IMR-90 (cell line): Measurements from ENCODE around the gene TBC1D8. TPM values are rescaled to one million over a fixed set of nuclear protein-coding genes. Genes with fewer than 3 reads are reported as not detected.

Experiments
- ATAC-seq: fragments of 200-7000 bp; cut with Tn5 transposase; 2 replicates; pipeline ENCODE4 v1.9.1; 2020; ENCODE audit warnings: low read depth, mild to moderate bottlenecking, moderate library complexity
- BruUV-seq: library from RNA; stranded (reverse); fragments of 400-500 nt; replicated peaks from 2 replicates; lab custom pipeline; 2021; lab: Mats Ljungman, UMichigan
- CTCF ChIA-PET: fragments of 300-600 bp; formaldehyde crosslinking; extraction: SDS; loops from one replicate; lab custom pipeline; 2021; ENCODE audit warnings: antibody characterized with exemption; lab: Yijun Ruan, JAX
- POLR2A ChIA-PET: fragments of 300-600 bp; sonication (Branson Sonifier 250); formaldehyde crosslinking; loops from one replicate; lab custom pipeline; 2022; ENCODE audit warnings: antibody characterized with exemption; ENCODE audit not compliant: unreplicated experiment; lab: Charles Lee
- DNase-seq: peaks from one replicate; pipeline ENCODE4 v3.0.0; 2013
- H2AFZ ChIP-seq: replicated peaks from 2 replicates; pipeline ENCODE3; 2013; ENCODE audit warnings: low read length, mild to moderate bottlenecking; ENCODE audit not compliant: poor library complexity
- H2AK5ac ChIP-seq: 2 replicates; pipeline ENCODE4 v1.6.1; 2013; ENCODE audit warnings: low read depth, low read length, inconsistent platforms
- H2AK9ac ChIP-seq: replicated peaks from 2 replicates; pipeline ENCODE3; 2013; ENCODE audit warnings: mild to moderate bottlenecking, low read depth, low read length, moderate library complexity; ENCODE audit not compliant: poor library complexity
- H2BK120ac ChIP-seq: 2 replicates; pipeline ENCODE4 v1.6.1; 2013; ENCODE audit warnings: low read depth, low read length, inconsistent platforms
- H2BK15ac ChIP-seq: 3 replicates; pipeline ENCODE4 v1.6.1; 2013; ENCODE audit warnings: low read depth, low read length, inconsistent platforms
- H2BK20ac ChIP-seq: 2 replicates; pipeline ENCODE4 v1.6.1; 2013; ENCODE audit warnings: low read depth, mild to moderate bottlenecking, inconsistent platforms, low read length, moderate library complexity
- H2BK5ac ChIP-seq: 2 replicates; pipeline ENCODE4 v1.6.1; 2013; ENCODE audit warnings: mild to moderate bottlenecking, low read depth, low read length, inconsistent platforms; ENCODE audit not compliant: poor library complexity, severe bottlenecking
- H3K14ac ChIP-seq: replicated peaks from 2 replicates; pipeline ENCODE4 v1.6.1; 2013; ENCODE audit warnings: low read depth, low read length, inconsistent platforms
- H3K18ac ChIP-seq: 2 replicates; pipeline ENCODE4 v1.6.1; 2013; ENCODE audit warnings: low read depth, low read length, control low read depth
- H3K23ac ChIP-seq: 2 replicates; pipeline ENCODE4 v1.6.1; 2013; ENCODE audit warnings: low read depth, low read length, inconsistent platforms
- H3K27ac ChIP-seq: 2 replicates; pipeline ENCODE4 v1.5.1; 2013; ENCODE audit warnings: mild to moderate bottlenecking, control low read depth, low read length; ENCODE audit not compliant: insufficient read depth
- H3K27me3 ChIP-seq: 2 replicates; pipeline ENCODE4 v1.6.1; 2013; ENCODE audit warnings: low read length; ENCODE audit not compliant: control insufficient read depth, insufficient read depth
- H3K36me3 ChIP-seq: 2 replicates; pipeline ENCODE4 v1.6.1; 2013; ENCODE audit warnings: low read length, mixed read lengths; ENCODE audit not compliant: control insufficient read depth, insufficient read depth
- H3K4ac ChIP-seq: 2 replicates; pipeline ENCODE4 v1.6.1; 2013; ENCODE audit warnings: low read depth, low read length, inconsistent platforms
- H3K4me1 ChIP-seq: 2 replicates; pipeline ENCODE4 v1.6.1; 2013; ENCODE audit warnings: low read length, mixed read lengths; ENCODE audit not compliant: control insufficient read depth, insufficient read depth
- H3K4me2 ChIP-seq: 2 replicates; pipeline ENCODE4 v1.6.1; 2013; ENCODE audit warnings: low read depth, mild to moderate bottlenecking, control low read depth, low read length, moderate library complexity
- H3K4me3 ChIP-seq: 2 replicates; pipeline ENCODE4 v1.5.1; 2013; ENCODE audit warnings: low read depth, mild to moderate bottlenecking, control low read depth, low read length, moderate library complexity; ENCODE audit not compliant: insufficient read depth
- H3K56ac ChIP-seq: 2 replicates; pipeline ENCODE4 v1.6.1; 2013; ENCODE audit warnings: low read length, inconsistent platforms; ENCODE audit not compliant: insufficient read depth; ENCODE audit errors: extremely low read depth
- H3K79me1 ChIP-seq, 2 experiments: 2 replicates each; pipeline ENCODE4 v1.6.1; 2013; ENCODE audit warnings: low read length in 2 of 2, inconsistent platforms in 1 of 2, low read depth in 1 of 2
- H3K9ac ChIP-seq: 2 replicates; pipeline ENCODE4 v1.6.1; 2013; ENCODE audit warnings: low read depth, low read length, control low read depth
- H3K9me1 ChIP-seq: 2 replicates; pipeline ENCODE4 v1.6.1; 2013; ENCODE audit warnings: low read length, inconsistent platforms; ENCODE audit not compliant: insufficient read depth
- H3K9me3 ChIP-seq: 2 replicates; pipeline ENCODE4 v1.6.1; 2013; ENCODE audit warnings: low read length; ENCODE audit not compliant: control insufficient read depth, insufficient read depth
- H4K20me1 ChIP-seq: 2 replicates; pipeline ENCODE4 v1.6.1; 2013; ENCODE audit warnings: low read length, inconsistent platforms; ENCODE audit not compliant: insufficient read depth
- H4K5ac ChIP-seq: 2 replicates; pipeline ENCODE4 v1.6.1; 2013; ENCODE audit warnings: mild to moderate bottlenecking, low read depth, low read length, control low read depth
- H4K8ac ChIP-seq, 2 experiments: 2 replicates each; pipeline ENCODE4 v1.6.1; 2013; ENCODE audit warnings: low read depth in 2 of 2, low read length in 2 of 2, control low read depth in 1 of 2, inconsistent platforms in 1 of 2
- H4K91ac ChIP-seq: 2 replicates; pipeline ENCODE4 v1.6.1; 2013; ENCODE audit warnings: low read depth, low read length, inconsistent platforms; ENCODE audit not compliant: insufficient read depth
- CEBPB ChIP-seq: IDR thresholded peaks from 2 replicates; pipeline ENCODE4 v1.6.1; 2012; ENCODE audit warnings: low read depth, low read length, improper control_type of control experiment
- CHD1 ChIP-seq: IDR thresholded peaks from 2 replicates; pipeline ENCODE4 v1.6.1; 2012; ENCODE audit warnings: low read depth, low read length, improper control_type of control experiment
- MAFK ChIP-seq: IDR thresholded peaks from 2 replicates; pipeline ENCODE4 v1.6.1; 2012; ENCODE audit warnings: low read depth, low read length, improper control_type of control experiment
- MAZ ChIP-seq: IDR thresholded peaks from 2 replicates; pipeline ENCODE4 v1.6.1; 2012; ENCODE audit warnings: low read depth, mild to moderate bottlenecking, low read length, improper control_type of control experiment, moderate library complexity, borderline replicate concordance
- MXI1 ChIP-seq: IDR thresholded peaks from 2 replicates; pipeline ENCODE4 v1.6.1; 2012; ENCODE audit warnings: low read depth, mild to moderate bottlenecking, low read length, moderate library complexity, borderline replicate concordance
- NFE2L2 ChIP-seq: fragments of 150-350 bp; IDR thresholded peaks from 2 replicates; pipeline ENCODE4 v1.6.1; 2016; ENCODE audit warnings: low read depth, mild to moderate bottlenecking, low read length
- RCOR1 ChIP-seq: IDR thresholded peaks from 2 replicates; pipeline ENCODE4 v1.6.1; 2012; ENCODE audit warnings: mild to moderate bottlenecking, low read length, improper control_type of control experiment; ENCODE audit not compliant: insufficient replicate concordance
- RFX5 ChIP-seq: IDR thresholded peaks from 2 replicates; pipeline ENCODE4 v1.8.0; 2012; ENCODE audit warnings: low read depth, mild to moderate bottlenecking, low read length, moderate library complexity
- whole genome bisulfite sequencing, 2 experiments: methylation state at CpG; one replicate each; pipeline versions ENCODE4 v1.1.5 to v1.1.7; 2013; ENCODE audit warnings: missing lambda C conversion rate in 2 of 2; ENCODE audit not compliant: insufficient read length in 1 of 2; ENCODE audit errors: extremely low coverage in 2 of 2; 5-methylcytosine and 5-hydroxymethylcytosine counted together
- dilution Hi-C: fragments of 300-500 bp; cut with HindIII; formaldehyde crosslinking; loops from one replicate; pipeline ENCODE4 v1.14.3; 2018; ENCODE audit warnings: low sequenced_read_pairs; ENCODE audit not compliant: unreplicated experiment
- in situ Hi-C: fragments of 300-500 bp; cut with MboI; formaldehyde crosslinking; loops from 3 replicates; pipeline ENCODE4 v1.14.3; 2019; ENCODE audit warnings: low sequenced_read_pairs, inconsistent platforms, mixed read lengths
- intact Hi-C: fragments of 100-400 bp; cut with micrococcal nuclease; formaldehyde crosslinking; loops from 2 replicates; pipeline ENCODE4 v1.10.0; 2022
- polyA plus RNA-seq, 3 experiments: library from polyadenylated mRNA; depleted of rRNA; stranded (reverse); fragments of >200 nt; gene quantifications; 2 replicates each; pipeline ENCODE4 v1.2.3, GENCODE V29; 2012; ENCODE audit warnings: low replicate concordance in 1 of 3
- total RNA-seq: library from RNA; depleted of rRNA; stranded (reverse); fragments of >200 nt; gene quantifications from 2 replicates; pipeline ENCODE4 v1.2.3, GENCODE V29; 2012
- TF ChIP-seq, protein P1 (sequence below): fragments of 150-350 bp; IDR thresholded peaks from 2 replicates; pipeline ENCODE4 v1.6.1; 2016; ENCODE audit warnings: low read depth, mild to moderate bottlenecking, low read length, moderate library complexity, borderline replicate concordance
- TF ChIP-seq, protein P2 (sequence below): conservative IDR thresholded peaks from 2 replicates; pipeline ENCODE4 v1.5.1; 2012; ENCODE audit warnings: mild to moderate bottlenecking, low read depth, low read length, improper control_type of control experiment

The TBC1D8 gene
- total and polyA plus RNA-seq, 2 of the 4 experiments (the other 2 are of a cell fraction) = 1.3 to 1.5 TPM

DNA sequence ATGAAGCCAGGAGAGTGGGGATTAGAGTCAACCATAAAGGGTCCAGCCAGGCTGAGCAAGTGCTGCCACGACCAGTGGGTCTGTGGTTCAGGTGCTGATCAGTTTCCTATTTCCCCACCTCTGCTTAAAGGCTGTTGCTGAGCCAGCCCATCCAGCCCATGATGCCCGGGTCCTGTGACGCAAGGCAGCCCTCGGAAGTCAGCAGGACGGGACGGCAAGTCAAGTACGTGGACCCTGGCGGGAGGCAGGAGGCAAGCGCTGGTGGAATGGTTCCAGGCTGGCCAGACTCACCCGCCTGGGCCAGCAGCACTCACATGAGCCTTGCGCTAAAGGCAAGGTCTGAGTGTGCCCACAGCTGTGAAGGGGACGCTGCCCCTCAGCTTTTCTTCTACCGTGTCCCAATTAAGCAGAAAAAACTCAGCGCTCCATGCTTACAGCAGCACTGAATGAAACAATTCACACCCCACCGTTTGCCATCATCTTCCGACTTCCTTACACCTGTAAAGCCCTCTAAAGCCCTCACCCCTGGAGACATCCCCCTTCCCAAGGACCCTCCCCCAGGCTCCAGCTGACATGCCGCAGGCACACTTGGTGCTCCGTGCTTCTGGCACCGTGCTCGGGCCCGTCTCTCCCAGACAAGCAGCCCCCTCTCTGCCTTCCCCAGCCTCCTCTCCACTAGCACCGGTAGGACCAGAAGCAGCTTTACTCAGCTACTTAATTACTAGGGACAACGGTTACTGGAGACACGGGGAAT is 160.4 kb downstream of the TBC1D8 start:
- Histone ChIP-seq H3K4me1 (no peaks in the 10 kb centered on the region), H3K9ac (no peak overlapping the region), H4K5ac (no peak overlapping the region), H2AFZ (no peak overlapping the region), H3K4ac (no peak overlapping the region), H3K27me3 (no peaks in the 10 kb centered on the region), H2AK9ac (no peak overlapping the region), H3K27ac (no peak overlapping the region), H3K9me1 (0 out of 2 replicates have a peak, but pooled peaks cover 3% of the 10 kb centered on the region), H3K79me1 (no peaks in the 10 kb centered on the region), H3K56ac (no peak overlapping the region), H2BK15ac (no peak overlapping the region), H2AK5ac (no peak overlapping the region), H3K36me3 (peaks cover 11% of the 10 kb centered on the region), H3K18ac (no peak overlapping the region), H4K20me1 (no peaks in the 10 kb centered on the region), H3K14ac (no peak overlapping the region), H3K23ac (no peak overlapping the region), H3K4me2 (no peak overlapping the region), H4K8ac (no peak overlapping the region), H3K4me3 (no peak overlapping the region), H2BK5ac (no peak overlapping the region), H4K91ac (no peak overlapping the region), H2BK120ac (no peak overlapping the region), H3K9me3 (no peaks in the 10 kb centered on the region), H2BK20ac (no peak overlapping the region)
- ATAC-seq = no peak
- 90% methylated on average over 14 of the region's 24 CpGs; no CpG with 5 or more reads in 1 of the 2 experiments for WGBS, 2 experiments
- dilution Hi-C loops (no loop called here), in situ Hi-C loops (loop anchor here (5.0 kb wide), 2 partner anchors 259 to 384 kb away; no protein-coding TSS in a partner anchor), intact Hi-C loops (no loop called here)
- DNase-seq = no peak
- ChIA-PET POLR2A (interaction anchor here (0.5 kb wide), 1 partner anchor 256 kb away, joined by 3 read pairs; no protein-coding TSS in a partner anchor), CTCF (no interaction called here)
- BruUV-seq = no TSS peak
- TF ChIP-seq MAFK = no peak
- TF ChIP-seq CEBPB = no peak
- TF ChIP-seq MAZ = no peak
- no peak for TF ChIP-seq RCOR1
- TF ChIP-seq CHD1 = no peak
- TF ChIP-seq MXI1 = no peak
- no peak for TF ChIP-seq NFE2L2
- no peak for TF ChIP-seq RFX5
- TF ChIP-seq, protein P1, sequence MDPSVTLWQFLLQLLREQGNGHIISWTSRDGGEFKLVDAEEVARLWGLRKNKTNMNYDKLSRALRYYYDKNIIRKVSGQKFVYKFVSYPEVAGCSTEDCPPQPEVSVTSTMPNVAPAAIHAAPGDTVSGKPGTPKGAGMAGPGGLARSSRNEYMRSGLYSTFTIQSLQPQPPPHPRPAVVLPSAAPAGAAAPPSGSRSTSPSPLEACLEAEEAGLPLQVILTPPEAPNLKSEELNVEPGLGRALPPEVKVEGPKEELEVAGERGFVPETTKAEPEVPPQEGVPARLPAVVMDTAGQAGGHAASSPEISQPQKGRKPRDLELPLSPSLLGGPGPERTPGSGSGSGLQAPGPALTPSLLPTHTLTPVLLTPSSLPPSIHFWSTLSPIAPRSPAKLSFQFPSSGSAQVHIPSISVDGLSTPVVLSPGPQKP = no peak
- TF ChIP-seq, protein P2, sequence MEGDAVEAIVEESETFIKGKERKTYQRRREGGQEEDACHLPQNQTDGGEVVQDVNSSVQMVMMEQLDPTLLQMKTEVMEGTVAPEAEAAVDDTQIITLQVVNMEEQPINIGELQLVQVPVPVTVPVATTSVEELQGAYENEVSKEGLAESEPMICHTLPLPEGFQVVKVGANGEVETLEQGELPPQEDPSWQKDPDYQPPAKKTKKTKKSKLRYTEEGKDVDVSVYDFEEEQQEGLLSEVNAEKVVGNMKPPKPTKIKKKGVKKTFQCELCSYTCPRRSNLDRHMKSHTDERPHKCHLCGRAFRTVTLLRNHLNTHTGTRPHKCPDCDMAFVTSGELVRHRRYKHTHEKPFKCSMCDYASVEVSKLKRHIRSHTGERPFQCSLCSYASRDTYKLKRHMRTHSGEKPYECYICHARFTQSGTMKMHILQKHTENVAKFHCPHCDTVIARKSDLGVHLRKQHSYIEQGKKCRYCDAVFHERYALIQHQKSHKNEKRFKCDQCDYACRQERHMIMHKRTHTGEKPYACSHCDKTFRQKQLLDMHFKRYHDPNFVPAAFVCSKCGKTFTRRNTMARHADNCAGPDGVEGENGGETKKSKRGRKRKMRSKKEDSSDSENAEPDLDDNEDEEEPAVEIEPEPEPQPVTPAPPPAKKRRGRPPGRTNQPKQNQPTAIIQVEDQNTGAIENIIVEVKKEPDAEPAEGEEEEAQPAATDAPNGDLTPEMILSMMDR = no peak
